ENCODE measurements around the gene PIGQ.

The PIGQ gene

GRCh38 chr16:578232-578869 lies 8.6 kb downstream of the PIGQ start:
- no peaks in the 10 kb centered on the region for H3K27me3 ChIP-seq (replicated peaks)
- TF ChIP-seq, protein P1, sequence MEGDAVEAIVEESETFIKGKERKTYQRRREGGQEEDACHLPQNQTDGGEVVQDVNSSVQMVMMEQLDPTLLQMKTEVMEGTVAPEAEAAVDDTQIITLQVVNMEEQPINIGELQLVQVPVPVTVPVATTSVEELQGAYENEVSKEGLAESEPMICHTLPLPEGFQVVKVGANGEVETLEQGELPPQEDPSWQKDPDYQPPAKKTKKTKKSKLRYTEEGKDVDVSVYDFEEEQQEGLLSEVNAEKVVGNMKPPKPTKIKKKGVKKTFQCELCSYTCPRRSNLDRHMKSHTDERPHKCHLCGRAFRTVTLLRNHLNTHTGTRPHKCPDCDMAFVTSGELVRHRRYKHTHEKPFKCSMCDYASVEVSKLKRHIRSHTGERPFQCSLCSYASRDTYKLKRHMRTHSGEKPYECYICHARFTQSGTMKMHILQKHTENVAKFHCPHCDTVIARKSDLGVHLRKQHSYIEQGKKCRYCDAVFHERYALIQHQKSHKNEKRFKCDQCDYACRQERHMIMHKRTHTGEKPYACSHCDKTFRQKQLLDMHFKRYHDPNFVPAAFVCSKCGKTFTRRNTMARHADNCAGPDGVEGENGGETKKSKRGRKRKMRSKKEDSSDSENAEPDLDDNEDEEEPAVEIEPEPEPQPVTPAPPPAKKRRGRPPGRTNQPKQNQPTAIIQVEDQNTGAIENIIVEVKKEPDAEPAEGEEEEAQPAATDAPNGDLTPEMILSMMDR (IDR thresholded peaks at IDR 0.05; ENCODE audit: low read depth, low read length, missing control alignments), result no peak
- no peak overlapping the region for H3K27ac ChIP-seq
- H3K4me3 ChIP-seq (ENCODE audit: low read depth, low read length), result no peak overlapping the region
- DNase-seq, result no peak
- in situ Hi-C loops (cut with HindIII; ENCODE audit: low pct_ligation_motif_present, low sequenced_read_pairs), result no loop called here
- peaks cover 17% of the 10 kb centered on the region for H3K36me3 ChIP-seq (replicated peaks)

DNA sequence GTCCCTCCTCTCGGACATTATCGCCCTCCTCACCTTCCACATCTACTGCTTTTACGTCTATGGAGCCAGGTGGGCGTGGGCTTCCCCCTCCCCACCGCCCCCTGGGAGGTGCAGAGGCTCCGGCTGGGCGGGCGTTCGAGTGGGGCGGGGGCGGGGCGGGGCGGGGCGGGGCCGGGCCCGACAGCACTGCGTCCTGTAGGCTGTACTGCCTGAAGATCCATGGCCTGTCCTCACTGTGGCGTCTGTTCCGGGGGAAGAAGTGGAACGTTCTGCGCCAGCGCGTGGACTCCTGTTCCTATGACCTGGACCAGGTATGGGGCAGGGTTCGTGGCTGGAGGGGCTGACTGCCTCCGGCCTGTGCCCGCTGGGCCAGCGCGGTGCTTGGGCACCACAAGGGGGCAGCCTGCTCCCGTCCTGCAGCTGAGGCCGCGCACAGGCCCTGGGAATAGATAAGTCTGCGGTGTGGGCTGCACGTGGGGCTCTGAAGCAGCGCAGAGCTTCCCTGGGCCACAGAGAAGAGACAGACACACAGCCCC lies 9.2 kb downstream of the PIGQ start:
- Histone ChIP-seq H3K4me3 (ENCODE audit: low read depth, low read length) (no peak overlapping the region), H3K27me3 (replicated peaks) (no peaks in the 10 kb centered on the region), H3K36me3 (replicated peaks) (peaks cover 17% of the 10 kb centered on the region), H3K27ac (no peak overlapping the region)
- DNase-seq, result peak; percentile 27
- in situ Hi-C loops (cut with HindIII; ENCODE audit: low pct_ligation_motif_present, low sequenced_read_pairs), result no loop called here
- TF ChIP-seq, protein P1 (IDR thresholded peaks at IDR 0.05; ENCODE audit: low read depth, low read length, missing control alignments), result peak; percentile 87

- TF ChIP-seq, protein P1 (IDR thresholded peaks at IDR 0.05; ENCODE audit: low read depth, low read length, missing control alignments), result no peak
- Histone ChIP-seq H3K27ac (no peak overlapping the region), H3K27me3 (replicated peaks) (no peaks in the 10 kb centered on the region), H3K36me3 (replicated peaks) (peaks cover 8% of the 10 kb centered on the region), H3K4me3 (ENCODE audit: low read depth, low read length) (no peak overlapping the region)
- DNase-seq, result no peak
- in situ Hi-C loops (cut with HindIII; ENCODE audit: low pct_ligation_motif_present, low sequenced_read_pairs), result no loop called here
Observed at GRCh38 chr16:580141-580945, 10.6 kb downstream of the PIGQ start.

DNA sequence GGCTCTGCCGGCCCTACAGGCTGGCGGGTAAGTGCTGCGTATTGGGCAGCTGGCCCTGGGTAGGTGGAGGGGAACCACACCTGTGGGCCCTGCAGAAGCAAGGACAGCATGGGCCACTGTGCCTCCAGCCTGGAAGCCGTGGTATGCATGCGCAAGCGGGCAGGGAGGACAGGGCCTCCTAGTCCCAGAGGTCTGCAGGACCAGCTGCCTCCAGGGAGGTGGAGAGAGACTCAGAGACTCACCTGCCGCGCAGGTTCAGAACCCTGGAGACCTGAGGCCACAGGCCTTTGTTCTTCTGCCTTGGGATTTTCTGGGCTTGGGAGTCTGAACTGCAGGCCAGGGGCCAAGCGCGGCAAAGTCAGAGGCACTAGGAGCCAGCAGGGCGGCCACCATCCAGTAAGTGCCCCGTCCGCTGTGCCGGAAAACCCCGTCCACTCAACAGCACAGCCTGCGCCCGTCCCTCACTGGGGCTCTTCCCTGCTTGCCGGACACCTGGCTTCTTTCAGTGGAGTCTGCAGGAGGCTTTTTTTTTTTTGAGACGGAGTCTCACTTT lies 11.3 kb downstream of the PIGQ start:
- TF ChIP-seq, protein P1 (IDR thresholded peaks at IDR 0.05; ENCODE audit: low read depth, low read length, missing control alignments), result no peak
- H3K36me3 ChIP-seq (replicated peaks), result peaks cover under 1% of the 10 kb centered on the region
- no peak overlapping the region for H3K27ac ChIP-seq
- H3K4me3 ChIP-seq (ENCODE audit: low read depth, low read length), result no peak overlapping the region
- no peak for DNase-seq
- in situ Hi-C loops (cut with HindIII; ENCODE audit: low pct_ligation_motif_present, low sequenced_read_pairs), result no loop called here
- H3K27me3 ChIP-seq (replicated peaks), result no peaks in the 10 kb centered on the region

GRCh38 chr16:582218-582613 lies 12.4 kb downstream of the PIGQ start:
- in situ Hi-C loops (cut with HindIII; ENCODE audit: low pct_ligation_motif_present, low sequenced_read_pairs), result no loop called here
- H3K27me3 ChIP-seq (replicated peaks), result no peaks in the 10 kb centered on the region
- TF ChIP-seq, protein P1 (IDR thresholded peaks at IDR 0.05; ENCODE audit: low read depth, low read length, missing control alignments), result no peak
- H3K4me3 ChIP-seq (ENCODE audit: low read depth, low read length), result no peak overlapping the region
- no peak for DNase-seq
- H3K27ac ChIP-seq, result no peak overlapping the region
- no peaks in the 10 kb centered on the region for H3K36me3 ChIP-seq (replicated peaks)
